NK-92 (cell line): Measurements from ENCODE around the gene ADRB2.
"Not testable (repeated sequence)": the region's sequence is repeated elsewhere in the genome, so short reads cannot be mapped to it uniquely, and the experiment has no call there.

Experiments used
- DNase-seq: peaks from one replicate; lab custom pipeline; 2025; ENCODE audit not compliant: unreplicated experiment; lab: John Stamatoyannopoulos, UW

The ADRB2 gene

DNA sequence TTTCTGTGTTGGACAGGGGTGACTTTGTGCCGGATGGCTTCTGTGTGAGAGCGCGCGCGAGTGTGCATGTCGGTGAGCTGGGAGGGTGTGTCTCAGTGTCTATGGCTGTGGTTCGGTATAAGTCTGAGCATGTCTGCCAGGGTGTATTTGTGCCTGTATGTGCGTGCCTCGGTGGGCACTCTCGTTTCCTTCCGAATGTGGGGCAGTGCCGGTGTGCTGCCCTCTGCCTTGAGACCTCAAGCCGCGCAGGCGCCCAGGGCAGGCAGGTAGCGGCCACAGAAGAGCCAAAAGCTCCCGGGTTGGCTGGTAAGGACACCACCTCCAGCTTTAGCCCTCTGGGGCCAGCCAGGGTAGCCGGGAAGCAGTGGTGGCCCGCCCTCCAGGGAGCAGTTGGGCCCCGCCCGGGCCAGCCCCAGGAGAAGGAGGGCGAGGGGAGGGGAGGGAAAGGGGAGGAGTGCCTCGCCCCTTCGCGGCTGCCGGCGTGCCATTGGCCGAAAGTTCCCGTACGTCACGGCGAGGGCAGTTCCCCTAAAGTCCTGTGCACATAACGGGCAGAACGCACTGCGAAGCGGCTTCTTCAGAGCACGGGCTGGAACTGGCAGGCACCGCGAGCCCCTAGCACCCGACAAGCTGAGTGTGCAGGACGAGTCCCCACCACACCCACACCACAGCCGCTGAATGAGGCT is at the start of gene ADRB2:
Gene ADRB2 (plus strand): TSS at position 559 of the 686 bp plus-strand sequence. CDS start 221 bp downstream, outside the sequence.
- DNase-seq = no peak

DNA sequence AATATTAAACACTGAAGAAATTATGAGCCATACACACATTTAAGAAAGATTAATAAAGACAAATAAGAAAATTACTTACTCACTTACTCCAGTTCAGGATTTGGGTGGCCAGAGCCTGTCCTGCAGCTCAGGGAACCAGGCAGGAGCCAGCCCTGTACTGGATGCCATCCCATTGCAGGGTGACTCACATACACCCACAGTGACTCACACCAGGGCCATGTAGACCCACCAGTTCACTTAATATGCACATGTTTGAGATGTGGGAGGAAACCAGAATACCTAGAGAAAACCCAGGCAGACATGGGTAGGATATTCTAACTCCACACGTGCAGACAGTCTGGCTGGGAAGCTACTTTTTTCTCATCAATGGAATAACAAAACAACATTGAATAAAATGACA is 49.6 kb upstream of the ADRB2 start:
- DNase-seq = no peak

DNA sequence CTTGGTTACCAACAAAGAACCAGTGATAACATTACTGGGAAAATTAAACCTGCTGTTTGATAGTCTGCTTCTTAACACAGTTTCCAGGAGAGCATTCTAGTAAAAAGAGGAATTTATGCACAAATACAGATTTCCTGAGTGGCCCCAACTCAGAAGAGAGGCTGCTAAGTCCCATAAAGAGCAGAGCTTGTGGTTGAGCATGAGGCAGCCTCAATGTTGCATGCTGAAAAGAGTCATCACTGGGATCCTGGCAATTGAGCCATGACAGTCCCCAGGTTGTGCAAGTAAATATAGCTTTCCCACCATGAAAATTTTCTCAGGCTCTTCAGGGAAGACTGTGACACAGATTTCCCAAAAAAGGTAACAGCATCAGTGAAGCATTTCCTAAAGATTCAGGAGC is 47.5 kb upstream of the ADRB2 start:
- DNase-seq = no peak

DNA sequence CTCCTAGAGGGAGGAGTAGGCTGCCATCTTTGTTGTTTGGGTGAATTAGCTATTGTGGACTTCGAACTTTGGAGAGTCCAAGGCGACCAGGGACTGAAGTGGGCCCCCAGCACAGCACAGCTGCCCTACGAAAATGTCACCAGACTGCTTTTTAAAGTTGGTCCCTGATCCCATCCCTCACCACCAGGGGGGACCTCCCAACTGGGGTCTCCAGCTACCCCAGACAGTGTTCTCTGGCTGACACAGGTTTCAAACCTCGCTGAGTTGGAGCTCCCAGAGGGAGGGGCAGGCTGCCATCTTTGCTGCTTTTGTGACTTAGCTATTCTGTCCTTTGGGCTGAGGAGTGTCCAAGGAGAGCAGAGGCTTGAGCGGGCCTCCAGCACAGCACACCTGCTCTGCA is 45.7 kb upstream of the ADRB2 start:
- DNase-seq = no peak

DNA sequence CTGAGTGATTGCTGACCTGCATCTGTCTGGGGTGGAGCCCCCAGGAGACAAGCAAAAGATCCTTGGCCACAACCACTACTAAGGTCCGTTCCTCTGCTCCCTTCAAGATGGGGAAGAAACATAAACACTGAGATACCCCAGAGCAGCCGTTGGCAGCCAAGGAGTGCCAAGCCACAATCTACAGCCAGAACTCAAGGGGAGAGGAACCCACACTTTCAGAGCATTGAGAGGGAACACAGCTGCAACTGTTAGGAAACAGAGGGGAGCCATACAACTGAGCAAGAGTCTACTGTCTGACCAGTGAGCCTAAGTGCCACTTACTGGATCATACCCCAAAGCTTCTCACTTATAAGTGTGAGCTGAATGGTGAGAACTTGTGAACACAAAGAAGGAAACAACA is 44.6 kb upstream of the ADRB2 start:
- no peak for DNase-seq

DNA sequence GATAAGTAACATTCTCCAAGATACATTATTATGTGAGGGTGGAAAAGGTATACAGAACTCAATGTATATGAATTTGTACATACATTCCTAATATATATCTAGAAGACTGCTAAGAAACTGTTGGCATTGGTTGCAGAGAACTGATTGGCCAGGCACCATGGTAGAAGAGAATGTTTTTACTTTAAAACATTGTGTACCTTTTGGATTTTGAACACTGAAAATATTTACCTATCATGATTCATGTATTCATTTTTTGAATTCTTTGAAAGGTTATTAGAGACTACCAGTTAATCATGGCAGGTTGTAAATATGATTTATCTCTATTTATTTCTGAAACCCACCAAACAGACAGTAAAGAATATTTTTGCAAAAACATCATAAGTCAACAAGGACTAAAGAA is 41.2 kb upstream of the ADRB2 start:
- no peak for DNase-seq

DNA sequence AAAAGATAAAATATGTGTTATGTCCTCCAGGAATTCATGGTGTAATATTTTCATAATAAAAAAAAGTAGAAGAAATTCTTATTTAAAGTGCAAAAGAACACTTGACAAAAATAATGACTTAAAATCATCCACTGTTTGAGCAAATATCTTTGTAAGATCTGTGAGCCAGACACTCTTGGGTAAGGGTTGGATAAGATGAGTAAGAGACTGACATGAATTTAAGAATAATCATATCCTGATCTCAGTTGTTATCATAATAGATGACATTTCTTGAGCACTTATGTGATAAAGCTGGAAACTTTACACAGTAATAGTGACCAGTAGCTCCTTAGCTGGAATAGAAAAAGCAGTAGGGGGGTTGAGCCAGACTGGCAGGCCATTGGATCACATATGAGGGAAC is 40.0 kb upstream of the ADRB2 start:
- no peak for DNase-seq

DNA sequence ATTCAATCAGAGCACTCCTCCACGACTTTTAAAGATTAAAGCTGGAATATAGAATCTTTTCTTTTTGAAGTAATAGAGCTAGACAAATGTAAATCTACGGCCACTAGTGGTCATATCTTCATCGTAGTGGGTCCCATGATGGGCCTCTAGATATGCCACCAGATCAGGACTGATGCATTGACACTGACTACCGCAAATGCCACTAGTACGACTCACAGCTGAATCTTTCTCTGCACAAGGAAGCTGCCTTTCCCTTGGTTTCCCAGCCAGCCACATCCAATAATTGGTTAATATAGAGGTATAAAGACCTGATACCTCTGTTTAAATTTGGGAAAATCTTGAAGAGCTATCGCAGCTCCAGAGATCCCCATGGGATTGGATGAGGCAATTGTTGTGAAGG is 37.8 kb upstream of the ADRB2 start:
- DNase-seq = no peak

DNA sequence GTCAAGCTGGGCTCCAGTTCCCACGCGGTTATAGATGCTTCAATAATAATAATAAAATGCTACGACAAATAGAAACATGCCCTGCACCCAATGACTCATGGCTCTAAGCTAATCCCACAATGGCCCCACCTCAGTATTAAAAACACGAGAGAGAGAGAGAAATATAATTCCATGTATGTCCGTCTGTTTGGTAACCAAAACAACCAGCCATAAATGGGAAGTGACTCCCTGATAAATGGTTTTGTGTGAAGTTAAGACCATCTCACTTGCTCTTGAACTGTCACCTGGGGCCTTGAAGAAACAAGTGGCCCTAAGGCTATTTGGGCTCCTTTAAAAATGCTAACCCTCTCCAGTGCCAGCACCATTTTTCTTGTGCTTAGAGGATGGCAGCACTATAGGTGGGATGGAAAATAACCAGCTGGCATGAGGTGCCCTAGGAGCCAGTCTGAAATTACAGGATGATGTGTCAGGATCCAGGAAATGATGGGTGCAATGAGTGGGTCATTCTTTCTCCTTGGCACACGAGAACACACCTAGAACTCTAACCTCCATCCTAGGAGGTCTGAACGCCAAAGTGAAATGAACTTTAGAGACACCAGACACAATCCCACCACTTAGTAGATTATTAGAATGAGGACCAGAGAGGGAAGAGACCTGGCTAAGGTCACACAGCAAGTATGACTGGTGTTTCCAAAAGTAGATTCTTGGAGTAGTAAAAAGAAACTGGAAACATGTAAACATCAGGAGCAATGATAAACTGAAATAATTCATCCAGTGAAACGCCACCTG is 35.7 kb upstream of the ADRB2 start:
- DNase-seq = no peak

DNA sequence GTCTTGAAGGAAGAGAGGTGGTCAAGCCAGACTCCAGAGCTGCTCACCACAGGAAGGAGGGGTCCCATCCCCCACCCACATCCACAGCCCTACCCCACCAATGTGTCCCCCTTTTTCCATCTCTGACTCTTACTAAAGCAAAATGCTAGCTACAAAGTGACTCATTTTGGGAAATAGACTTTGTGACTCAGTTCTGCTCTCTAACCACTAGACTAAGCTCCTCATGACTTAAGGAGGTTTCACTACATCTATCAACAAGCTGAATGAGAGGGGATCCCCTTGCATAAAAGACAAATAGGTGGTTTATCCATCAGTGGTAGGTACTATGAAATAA is 35.1 kb upstream of the ADRB2 start:
- DNase-seq = no peak

DNA sequence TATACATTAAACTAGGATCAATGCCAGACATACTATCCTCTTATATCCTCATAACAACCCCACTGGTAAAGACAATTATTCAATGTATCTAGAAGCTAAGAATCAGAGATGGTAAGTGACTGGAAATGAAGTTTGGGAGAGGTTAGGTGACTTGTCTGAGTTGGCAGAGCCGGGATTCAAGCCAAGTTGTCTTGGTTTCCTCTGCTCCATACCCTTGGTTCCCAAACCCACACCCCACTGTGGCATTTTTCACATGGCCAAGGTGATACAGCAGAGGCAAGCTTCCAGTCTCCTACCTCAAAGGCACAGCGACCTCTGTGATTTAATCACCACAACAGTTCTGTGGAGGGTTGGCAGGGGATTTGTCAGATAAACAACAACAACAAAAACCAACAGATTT is 34.7 kb upstream of the ADRB2 start:
- DNase-seq = no peak

DNA sequence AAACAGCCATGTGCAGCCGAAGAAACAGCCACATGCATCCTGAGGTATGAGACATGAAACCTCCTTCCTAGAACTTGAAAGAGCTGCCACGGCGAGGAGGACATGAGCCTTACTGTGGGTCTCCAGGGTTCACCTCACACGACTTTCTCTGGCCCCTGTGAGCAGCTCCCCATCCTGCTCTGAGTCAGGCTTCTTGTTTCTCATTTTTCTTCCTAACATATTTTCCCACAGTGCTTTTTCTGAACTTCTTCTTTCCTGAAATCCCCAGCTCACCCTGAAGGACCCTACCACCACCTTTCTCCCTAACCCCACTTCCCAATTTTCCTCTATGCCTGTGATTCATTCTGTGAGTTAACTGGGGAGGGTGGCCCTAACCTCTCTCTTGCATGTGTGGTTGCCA is 33.7 kb upstream of the ADRB2 start:
- DNase-seq = no peak

DNA sequence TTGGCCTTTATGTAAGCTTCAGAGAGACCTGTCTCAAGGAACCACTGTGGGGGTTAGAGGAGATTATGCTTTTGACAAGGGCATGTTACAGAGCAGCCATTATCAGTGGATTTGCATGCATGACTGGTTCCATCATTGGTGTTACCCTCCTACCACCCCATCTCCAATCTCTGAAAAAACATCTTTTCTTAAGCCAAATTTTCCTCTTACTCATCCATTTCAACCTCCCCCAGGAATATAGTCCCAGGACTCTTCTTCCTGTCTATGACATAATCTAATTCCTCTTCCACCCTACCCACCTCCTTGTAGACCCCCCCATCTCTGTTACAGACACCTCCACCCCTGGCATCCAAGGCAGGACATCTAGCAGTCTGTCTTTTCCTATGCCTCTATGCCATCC is 33.1 kb upstream of the ADRB2 start:
- DNase-seq = no peak

DNA sequence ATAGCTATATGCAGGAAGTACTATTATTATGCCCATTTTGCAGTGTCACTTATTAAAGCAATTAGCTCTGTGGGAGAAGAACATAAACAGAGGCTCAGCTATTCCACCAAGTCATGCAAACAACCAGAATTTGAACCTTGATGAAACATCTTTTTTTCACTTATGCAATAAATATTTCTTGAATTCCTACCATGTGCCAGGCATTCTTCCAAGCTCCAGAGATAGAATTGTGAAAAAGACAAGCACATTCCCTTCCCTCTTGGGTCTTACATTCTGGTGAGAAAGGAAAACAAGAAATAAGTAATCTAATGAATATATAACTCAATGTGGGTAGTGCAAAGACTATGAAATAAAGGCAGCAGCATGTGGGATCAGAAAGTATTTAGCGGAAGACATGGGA is 32.1 kb upstream of the ADRB2 start:
- DNase-seq = no peak

DNA sequence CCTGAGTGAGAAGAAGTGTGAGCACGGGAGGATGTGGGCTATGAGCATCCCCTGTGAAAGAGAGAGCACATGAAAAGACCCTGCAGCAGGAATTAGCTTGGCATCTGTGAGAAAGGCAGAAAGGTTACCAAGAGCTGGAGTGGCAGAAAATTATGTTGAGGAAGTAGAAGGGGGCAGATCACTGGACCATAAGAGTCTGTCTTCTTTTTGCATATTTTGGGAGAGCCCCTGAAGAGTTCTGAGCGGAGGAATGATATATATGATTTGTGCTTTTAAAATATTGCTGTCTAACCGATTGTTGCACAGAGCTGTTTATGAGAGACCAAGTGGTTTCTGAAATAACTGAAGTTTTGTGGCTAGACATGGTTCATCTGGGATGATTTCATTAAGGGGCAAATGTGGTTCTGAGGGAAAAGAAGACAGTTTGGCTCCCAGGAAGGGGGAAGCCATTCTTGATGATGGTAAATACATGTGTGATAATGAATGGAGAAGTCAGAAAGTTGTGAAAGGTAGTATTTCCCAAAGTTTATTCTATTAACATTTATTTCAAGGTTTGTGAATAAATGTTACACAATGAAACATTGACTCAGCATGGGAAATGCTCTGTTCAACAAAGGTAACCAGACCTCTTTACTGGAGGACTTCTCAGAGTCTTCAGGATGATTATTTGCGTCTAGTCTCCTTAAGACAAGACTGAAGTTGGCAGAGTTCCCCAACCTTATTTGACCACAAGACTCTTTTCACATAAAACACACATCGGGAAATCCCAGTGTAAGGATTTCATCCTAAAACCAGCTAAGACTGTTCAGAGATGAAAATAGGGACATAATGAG is 31.5 kb upstream of the ADRB2 start:
- DNase-seq = no peak

DNA sequence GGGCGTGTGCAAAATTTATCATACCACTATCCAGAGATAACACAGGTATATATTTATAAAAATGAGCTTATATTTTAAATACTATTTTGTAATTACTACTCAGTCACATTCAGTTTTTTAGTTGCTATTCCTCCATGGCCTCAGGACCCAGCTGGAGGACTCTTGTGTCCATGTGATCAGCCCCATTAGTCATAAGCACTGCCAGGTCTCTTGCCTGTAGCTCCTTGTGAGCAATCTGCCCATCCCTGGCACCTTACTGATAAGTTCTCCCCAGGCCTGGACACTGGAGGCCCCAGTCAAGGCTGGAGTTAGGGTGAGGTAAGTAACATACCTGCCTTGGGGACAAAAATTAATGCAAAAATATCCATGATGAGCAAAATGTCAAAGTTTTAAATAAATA is 29.5 kb upstream of the ADRB2 start:
- no peak for DNase-seq

DNA sequence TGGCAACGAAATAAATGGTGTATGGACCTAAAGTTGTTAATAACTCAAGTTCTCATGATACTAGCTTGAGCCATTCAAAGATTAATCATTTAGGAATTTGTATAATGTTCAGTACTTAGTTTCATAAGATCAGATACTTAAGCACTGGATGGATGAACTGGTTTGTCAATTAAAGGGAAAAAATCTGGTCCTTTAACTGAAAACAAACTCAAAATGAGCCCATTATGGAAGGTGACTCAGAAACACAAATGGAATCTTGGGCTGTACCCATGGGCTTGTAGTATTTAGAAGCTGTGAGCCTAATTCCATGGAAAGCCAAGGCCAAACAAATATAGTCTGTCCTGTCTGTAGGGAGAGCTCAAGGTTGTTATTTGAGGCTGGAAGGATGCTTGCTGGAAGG is 27.6 kb upstream of the ADRB2 start:
- DNase-seq = no peak

DNA sequence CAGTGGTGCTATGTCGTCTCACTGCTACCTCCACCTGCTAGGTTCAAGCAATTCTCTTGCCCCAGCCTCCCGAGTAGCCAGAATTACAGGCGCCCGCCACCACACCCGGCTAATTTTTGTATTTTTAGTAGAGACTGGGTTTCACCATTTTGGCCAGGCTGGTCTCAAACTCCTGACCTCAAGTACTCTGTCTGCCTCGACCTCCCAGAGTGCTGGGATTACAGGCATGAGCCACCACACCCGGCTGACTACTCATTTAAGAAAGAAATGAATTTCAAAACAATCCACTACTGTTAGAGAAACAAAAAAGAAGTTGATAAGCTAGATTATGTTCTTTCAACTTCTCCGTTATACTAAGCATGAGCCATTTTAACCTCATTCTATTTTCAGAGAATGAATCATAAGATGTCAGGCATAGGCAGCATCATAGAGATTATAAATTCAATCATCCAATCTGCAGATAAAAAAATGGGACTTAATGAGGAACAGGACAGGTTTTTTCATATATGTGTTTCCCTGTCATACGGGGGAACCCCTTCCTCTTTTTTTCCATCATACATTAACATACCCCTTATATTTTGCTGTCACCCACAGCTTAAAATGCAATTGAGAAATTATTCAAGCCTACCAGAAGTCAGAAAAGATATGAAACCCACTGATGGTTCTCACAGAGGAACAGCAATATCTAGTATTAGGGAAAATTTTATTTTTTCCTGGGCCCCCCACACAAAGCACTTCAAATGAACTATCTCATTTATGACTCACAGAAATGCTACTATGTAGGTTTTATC is 26.5 kb upstream of the ADRB2 start:
- no peak for DNase-seq

DNA sequence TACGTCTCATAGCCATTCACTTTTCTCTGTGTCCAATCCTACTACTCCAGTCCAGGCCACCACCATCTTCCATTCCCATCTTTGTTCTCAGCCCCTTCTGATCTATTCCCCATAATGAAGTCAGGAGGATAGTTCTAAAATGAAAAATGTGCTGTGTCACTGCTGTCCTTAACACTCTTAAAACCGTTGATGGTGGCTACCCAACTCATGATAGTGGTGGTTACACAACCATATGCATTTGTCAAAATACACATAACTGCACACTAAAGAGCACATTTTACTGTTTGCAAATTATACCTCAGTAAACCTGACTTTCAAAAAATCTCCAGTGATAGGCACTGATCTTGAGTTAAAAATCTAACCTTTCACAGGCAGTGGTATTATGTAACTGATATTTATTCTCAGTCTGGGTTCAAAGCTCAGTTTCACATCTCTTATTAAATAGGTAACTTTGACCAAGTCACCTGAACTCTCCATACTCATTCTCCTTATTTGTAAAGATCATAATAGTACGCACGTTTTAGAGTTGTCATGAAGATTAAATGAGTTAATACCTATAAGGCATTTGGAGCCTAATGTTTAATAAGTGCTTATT is 24.6 kb upstream of the ADRB2 start:
- no peak for DNase-seq

DNA sequence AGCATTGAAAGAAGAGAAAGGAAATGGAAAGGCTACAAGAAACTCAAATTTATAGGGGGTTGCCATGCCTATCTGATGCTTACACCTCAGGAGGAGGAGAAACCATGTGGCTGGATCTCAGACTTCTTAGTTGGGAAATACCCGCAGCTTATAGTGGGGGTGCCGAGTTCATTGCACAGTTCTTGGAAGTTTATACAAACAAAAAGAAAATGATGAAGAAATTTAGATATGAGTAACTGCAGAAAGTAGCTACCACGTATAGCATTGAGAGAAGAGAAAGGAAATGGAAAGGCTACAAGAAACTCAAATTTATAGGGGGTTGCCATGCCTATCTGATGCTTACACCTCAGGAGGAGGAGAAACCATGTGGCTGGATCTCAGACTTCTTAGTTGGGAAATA is 23.0 kb upstream of the ADRB2 start:
- DNase-seq = not testable (repeated sequence)

DNA sequence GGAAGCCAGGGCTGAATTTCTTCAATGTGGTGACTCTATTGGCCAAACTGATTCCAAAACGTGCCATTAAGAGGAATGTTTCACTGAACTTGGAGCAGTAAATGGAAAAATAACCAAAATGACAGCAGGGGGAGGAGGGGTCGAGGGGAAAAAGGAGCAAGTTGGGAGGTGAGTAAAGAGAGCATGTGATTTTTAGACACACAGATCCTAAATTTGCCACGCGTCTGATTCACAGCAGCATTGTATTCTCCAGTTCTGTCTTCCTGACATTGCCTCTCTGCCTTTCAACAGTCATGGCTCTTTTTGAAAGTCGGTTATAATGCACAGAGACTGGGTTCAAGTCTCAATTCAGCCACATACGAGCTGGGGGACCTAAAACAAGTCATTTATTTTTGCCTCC is 22.0 kb upstream of the ADRB2 start:
- DNase-seq = no peak
